ENCODE results near the gene PATJ. TPM values are rescaled to one million over a fixed set of nuclear protein-coding genes. Genes with fewer than 3 reads are reported as not detected.
A peak's percentile ranks its signal among the peaks of the same experiment; 100 is the strongest.
"Not testable (repeated sequence)": the region's sequence is repeated elsewhere in the genome, so short reads cannot be mapped to it uniquely, and the experiment has no call there.

The PATJ gene
- total RNA-seq, 1 donor from 2014 or later: 25.3 TPM

- DNase-seq (ENCODE audit: low spot score): no peak
Observed at GRCh38 chr1:62100442-62100841, 358.2 kb downstream of the PATJ start.

DNA sequence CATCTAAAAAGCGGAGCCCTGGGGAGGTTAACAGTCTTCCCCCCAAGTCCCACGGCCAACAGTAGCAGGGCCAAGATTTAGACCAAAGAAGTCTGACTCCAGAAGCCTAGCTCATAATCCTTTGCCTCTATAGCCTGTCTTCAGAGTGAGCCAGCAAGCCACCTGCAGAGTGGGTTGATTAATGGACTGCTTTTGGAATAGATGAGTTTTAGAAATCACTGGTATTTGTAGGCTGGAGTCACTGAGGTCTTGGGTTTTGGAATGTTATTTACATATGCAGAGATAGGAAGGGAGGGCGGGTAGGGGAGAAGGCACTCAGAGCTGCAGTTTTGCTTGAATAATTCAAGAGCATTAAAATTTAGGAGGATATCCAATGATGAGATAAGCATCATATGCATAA, 361.6 kb downstream of the PATJ start:
- no peak for DNase-seq (ENCODE audit: low spot score)

DNA sequence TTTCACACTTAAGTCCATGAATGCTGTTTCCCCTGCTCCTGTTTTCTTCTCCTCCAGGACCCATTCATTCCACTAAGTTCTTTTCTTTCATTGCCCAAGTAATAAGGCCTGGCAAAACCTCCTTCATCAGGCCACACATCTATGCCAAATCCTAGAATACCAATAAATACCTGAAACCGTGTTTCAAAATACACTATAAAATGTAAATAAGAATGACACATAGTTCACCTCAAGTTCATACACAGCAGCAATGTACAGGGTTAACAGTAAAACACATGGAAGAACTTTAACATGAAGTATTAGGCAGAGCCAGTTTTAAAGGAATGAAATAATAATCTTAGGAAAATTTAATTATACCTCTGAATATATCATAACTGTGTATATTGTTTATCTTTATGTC, 365.6 kb downstream of the PATJ start:
- DNase-seq (ENCODE audit: low spot score): no peak

- DNase-seq (ENCODE audit: low spot score): no peak
Observed at GRCh38 chr1:62109124-62109523, 366.8 kb downstream of the PATJ start.

- no peak for DNase-seq (ENCODE audit: low spot score)
Observed at GRCh38 chr1:62110198-62110817, 368.0 kb downstream of the PATJ start.

DNA sequence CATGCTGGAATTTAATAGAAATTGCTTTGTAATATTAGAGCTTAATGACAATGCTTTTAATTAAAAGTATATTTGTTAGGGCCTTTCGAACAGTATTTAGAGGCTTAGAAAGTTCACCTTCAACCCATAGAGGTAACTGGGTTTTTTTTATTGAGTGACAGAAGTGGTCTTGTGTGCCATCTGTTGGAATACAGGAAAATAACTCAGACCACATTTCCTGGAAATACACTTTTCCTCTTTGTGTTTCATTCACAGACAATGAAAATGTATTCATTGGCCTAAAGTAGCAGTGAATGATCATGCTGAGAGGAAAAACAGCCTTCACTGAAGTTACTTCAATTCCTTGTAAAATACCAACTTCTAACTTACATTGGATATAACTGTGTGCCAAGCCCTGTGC, 368.8 kb downstream of the PATJ start:
- no peak for DNase-seq (ENCODE audit: low spot score)

DNA sequence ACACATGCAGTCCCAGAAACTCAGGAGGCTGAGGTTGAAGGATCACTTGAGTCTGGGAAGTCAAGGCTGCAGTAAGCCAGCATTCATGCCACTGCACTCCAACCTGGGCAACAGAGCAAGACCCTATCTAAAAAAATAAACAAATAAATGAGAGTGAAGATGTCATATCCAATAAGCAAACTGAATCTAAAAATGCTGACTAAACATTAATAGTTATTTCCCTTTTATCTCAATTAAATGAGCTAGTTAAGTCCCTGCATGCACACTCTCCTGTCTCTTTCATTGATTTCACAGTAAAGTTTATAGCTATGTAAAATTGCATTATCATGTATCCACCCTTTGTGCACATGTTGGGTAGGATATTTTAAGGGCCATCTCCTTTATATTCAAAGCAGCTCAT, 371.2 kb downstream of the PATJ start:
- DNase-seq (ENCODE audit: low spot score): no peak

DNA sequence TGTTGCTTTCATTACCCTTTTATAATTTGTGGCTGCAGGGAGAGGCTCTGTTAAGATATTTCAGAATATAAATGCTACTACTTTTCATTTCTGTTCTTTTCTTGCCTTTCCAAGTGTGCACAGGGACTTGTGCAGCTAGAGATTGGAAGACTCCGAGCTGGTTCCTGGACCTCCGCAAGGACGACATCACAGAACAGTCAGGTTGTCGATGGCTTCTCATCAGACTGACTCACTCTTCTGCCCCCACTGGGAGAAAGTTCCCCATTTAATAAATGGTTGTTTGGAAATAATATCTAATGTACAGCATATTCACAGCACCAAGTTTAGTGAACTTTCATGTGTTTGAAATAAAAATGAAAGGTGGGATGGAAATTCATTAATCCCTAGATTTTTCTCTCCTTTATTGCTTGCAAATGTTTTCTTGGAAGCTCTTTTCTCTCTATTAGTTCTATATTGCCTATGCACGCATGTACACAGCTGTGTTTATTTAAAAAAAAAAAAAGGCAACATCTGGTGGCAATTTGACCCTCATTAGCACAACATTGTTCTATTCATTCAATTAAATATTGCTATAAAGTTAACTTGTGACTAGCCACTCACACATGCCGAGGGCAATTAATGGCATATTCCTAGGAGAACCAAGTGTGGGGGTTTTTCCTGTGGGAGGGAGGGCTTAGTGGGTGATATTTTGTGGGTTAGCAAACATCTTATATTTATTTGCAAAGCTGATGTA, 374.9 kb downstream of the PATJ start:
- no peak for DNase-seq (ENCODE audit: low spot score)

- DNase-seq (ENCODE audit: low spot score): no peak
Observed at GRCh38 chr1:62126579-62127290, 384.5 kb downstream of the PATJ start.

- no peak for DNase-seq (ENCODE audit: low spot score)
Observed at GRCh38 chr1:62128745-62129144, 386.5 kb downstream of the PATJ start.

DNA sequence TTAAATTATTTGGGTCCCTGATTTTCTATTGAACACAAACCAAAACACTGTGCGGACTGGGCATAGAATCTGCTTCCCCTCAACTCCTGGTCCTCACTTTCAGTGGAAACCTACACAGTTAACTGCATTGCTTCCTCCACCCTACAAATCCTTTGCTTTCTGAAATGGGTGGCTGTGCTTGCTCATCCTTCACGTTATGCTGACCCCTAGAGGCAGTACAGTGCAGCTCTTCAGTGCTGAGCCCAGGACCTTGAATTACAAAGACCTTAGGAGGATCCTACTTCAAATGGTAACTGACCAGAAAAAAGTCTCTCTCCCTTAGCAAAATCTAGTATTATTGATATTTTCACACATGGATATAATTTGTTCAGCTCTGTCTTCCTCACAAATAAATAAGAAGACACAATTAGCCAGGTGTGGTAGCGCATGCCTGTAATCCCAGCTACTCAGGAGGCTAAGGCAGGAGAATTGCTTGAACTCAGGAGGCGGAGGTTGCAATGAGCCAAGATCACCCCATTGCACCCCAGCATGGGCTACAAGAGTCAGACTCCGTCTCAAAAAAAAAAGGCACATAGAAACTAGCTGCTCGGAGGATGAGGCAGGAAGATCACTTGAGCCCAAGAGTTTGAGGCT, 388.9 kb downstream of the PATJ start:
- peak; percentile 69 for DNase-seq (ENCODE audit: low spot score)

DNA sequence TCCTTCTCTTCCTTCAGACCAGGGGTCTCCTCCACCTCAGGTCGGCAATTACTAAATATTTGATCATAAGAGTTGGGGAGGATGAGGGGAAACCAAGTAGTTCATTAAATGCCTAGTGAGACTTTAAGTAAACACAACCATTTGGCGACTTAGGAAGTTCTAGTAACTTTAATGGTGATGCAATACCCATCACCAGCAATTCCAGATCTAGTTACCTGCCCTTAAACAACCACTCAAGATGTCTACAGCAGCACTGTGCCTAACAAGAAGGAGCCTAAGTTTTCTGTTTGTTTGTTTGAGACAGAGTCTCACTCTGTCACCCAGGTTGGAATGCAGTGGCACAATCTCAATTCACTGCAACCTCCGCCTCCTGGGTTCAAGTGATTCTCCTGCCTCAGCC, 395.7 kb downstream of the PATJ start:
- DNase-seq (ENCODE audit: low spot score): no peak

- DNase-seq (ENCODE audit: low spot score): no peak
Observed at GRCh38 chr1:62139410-62139809, 397.1 kb downstream of the PATJ start.

GRCh38 chr1:62140666-62141065, 398.4 kb downstream of the PATJ start:
- no peak for DNase-seq (ENCODE audit: low spot score)

GRCh38 chr1:62142496-62142895, 400.2 kb downstream of the PATJ start:
- DNase-seq (ENCODE audit: low spot score): peak; percentile 21

DNA sequence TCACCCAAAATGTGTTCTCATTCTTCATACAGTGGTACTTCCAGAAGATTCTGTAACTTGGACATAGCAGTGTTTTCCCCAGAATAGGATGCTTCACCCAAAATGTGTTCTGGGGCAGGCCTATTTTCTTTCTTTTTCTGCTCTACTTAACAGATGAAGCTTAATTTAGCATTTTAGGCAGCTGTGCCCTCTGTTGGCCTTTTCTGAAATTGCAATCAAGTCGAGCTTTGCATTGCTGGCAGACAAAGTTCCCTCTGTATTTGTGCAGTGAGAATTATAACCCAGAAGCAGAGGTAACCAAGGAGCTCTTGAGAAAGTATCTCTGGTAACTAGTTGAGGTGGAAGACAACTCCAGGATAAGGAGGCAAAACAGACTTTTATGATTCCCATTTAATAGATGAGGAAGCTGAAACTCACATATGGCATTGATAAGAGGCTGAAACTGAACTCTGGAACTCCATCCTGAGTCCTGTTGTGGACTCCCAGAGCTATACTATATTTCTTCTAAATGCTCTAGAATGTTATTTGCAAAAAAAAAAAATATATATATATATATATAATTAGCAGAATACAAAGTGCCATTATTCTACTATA, 402.1 kb downstream of the PATJ start:
- DNase-seq (ENCODE audit: low spot score): peak; percentile 62

- no peak for DNase-seq (ENCODE audit: low spot score)
Observed at GRCh38 chr1:62159940-62160348, 417.7 kb downstream of the PATJ start.

GRCh38 chr1:62161711-62162110, 419.4 kb downstream of the PATJ start:
- DNase-seq (ENCODE audit: low spot score): no peak

DNA sequence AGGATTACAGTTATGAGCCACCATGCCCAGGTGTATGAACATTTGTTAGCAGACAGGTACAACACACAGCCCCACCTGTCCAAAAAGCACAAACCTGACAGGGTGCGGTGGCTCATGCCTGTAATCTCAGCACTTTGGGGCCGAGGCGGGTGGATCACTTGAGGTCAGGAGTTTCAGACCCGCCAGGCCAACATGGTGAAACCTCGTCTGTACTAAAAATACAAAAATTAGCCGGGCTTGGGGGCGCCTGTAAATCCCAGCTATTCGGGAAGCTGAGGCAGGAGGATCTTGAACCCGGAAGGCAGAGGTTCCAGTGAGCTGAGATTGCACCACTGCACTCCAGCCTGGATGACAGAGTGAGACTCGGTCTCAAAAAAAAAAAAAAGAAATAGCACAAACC, 428.1 kb downstream of the PATJ start:
- DNase-seq (ENCODE audit: low spot score): not testable (repeated sequence)

DNA sequence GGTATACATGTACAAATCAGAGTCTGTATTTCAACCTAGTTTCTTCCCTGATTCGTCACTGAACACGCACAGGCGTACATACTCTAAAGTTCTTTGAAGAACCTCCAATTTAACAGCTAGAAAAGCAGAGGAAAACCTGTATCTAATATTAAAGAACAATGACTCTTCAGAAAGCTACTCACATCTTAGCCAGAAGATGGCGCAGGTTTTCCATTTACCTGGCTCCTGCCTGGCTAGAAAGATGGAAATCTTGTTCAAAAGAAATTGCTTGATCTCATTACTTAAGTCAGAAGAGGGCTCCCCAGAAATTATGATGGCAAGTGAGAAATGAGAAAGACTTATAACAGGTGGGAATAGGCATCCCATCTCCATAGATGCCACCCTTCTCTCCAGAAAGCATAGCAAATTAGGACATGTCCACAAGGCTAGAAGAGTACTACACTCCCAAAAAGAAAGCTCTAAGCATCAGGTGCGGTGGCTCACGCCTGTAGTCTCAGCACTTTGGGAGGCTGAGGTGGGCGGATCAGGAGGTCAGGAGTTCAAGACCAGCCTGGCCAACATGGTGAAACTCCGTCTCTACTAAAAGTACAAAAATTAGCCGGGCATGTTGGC, 433.4 kb downstream of the PATJ start:
- peak; percentile 69 for DNase-seq (ENCODE audit: low spot score)

- no peak for DNase-seq (ENCODE audit: low spot score)
Observed at GRCh38 chr1:62176597-62177312, 434.5 kb downstream of the PATJ start.
